Measurements from ENCODE around the gene RPTOR.

The RPTOR gene

DNA sequence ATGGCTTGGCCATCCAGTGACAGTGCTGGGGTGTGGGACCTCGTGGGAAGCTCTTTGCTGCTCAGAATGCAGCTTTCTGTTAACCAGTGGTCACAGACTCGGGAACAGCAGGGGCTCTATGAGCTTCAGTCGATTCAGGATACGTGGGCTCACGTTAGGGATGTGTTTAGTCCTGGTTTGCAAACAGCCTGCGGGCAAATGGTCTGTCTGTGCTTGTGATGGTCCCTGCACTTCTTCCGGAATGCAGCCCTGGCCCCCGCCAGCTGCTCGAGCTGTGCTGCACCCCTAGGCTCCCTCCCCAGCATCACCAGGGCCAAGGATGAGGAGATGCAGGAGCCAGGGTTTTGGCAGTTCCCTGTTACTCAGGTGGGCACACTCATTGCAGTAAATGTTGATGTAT, 274.2 kb downstream of the RPTOR start:
- no peak overlapping the region for H3K4me3 ChIP-seq (ENCODE audit: low read depth, low read length)
- DNase-seq (ENCODE audit: low read depth): no peak
- TF ChIP-seq, protein P1, sequence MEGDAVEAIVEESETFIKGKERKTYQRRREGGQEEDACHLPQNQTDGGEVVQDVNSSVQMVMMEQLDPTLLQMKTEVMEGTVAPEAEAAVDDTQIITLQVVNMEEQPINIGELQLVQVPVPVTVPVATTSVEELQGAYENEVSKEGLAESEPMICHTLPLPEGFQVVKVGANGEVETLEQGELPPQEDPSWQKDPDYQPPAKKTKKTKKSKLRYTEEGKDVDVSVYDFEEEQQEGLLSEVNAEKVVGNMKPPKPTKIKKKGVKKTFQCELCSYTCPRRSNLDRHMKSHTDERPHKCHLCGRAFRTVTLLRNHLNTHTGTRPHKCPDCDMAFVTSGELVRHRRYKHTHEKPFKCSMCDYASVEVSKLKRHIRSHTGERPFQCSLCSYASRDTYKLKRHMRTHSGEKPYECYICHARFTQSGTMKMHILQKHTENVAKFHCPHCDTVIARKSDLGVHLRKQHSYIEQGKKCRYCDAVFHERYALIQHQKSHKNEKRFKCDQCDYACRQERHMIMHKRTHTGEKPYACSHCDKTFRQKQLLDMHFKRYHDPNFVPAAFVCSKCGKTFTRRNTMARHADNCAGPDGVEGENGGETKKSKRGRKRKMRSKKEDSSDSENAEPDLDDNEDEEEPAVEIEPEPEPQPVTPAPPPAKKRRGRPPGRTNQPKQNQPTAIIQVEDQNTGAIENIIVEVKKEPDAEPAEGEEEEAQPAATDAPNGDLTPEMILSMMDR (IDR thresholded peaks at IDR 0.05; ENCODE audit: control insufficient read depth, extremely low read depth, insufficient read depth): no peak

DNA sequence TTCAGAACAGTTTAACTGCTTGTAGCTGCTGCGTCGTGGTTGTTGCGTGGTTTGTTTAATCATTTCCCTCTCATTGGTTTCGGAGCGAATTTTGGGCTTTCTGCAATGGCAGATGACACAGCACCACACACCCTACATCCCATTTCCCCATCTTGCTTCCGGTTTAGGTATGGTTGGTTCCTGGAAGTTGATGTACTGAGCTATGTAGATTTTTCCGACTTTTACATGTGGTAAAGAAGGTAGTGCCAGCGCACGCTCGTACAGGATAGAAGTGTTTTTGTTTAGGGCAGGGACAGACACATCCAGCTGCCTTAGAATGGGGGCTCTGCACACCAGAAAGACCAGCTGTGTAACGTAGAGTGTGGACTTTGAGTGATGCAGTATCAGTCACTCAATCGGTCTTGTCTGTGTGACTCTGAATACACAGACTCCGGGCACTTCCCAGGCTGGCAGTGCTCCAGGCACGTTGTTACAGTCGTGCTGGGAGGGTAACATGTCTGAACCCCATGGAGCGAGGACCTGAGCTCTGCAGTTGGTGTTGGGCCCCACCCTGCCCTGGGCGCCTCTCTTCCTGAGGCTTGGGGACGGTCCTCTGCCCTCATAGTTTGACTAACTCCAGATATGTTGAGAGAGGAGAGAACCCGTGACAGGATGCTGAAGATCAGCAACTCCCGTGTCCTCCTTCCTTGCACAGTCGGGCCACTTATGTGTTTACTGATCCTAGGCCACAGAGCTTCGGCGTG, 275.0 kb downstream of the RPTOR start:
- no peak for DNase-seq (ENCODE audit: low read depth)
- TF ChIP-seq, protein P1 (IDR thresholded peaks at IDR 0.05; ENCODE audit: control insufficient read depth, extremely low read depth, insufficient read depth): no peak
- H3K4me3 ChIP-seq (ENCODE audit: low read depth, low read length): no peak overlapping the region

DNA sequence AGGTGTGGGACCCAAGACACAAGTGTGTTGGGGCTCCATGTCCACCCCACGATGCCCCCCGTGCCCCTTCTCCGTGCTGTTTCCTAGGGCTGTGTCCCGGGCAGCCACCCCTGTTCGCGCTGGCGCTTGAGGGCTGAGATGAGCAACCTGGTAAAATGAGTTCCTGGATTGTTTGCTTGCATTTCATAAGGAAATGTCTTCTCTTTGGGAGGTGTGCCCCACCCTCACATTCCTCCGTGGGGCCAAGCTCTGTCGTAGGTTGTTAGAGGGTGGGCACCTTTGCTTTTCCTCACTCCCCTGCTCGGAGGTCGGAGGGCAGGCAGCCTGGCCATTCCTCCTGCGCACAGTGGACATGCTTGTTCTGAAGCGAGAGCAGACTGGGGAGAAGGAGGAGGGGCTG, 275.7 kb downstream of the RPTOR start:
- no peak overlapping the region for H3K4me3 ChIP-seq (ENCODE audit: low read depth, low read length)
- TF ChIP-seq, protein P1 (IDR thresholded peaks at IDR 0.05; ENCODE audit: control insufficient read depth, extremely low read depth, insufficient read depth): no peak
- no peak for DNase-seq (ENCODE audit: low read depth)

DNA sequence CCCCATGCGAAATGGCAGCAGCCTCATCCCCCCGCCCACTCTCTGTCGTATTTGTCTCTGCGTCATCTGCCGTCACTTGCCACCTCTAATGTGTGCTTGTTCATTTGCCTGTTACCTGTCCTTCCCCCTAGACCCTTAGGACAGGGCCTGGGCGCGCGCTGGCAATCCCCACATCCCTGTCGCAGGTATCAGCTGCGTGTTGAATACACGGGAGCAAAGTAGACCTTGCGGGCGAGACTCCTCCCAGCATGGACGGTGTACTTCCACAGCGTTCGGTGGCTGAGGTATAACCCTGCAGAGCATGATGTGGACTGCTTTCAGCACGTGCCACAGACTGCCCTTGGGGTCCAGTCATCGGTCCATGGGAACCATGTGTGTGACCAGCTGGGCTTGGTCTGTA, 276.9 kb downstream of the RPTOR start:
- H3K4me3 ChIP-seq (ENCODE audit: low read depth, low read length): no peak overlapping the region
- TF ChIP-seq, protein P1 (IDR thresholded peaks at IDR 0.05; ENCODE audit: control insufficient read depth, extremely low read depth, insufficient read depth): no peak
- no peak for DNase-seq (ENCODE audit: low read depth)

DNA sequence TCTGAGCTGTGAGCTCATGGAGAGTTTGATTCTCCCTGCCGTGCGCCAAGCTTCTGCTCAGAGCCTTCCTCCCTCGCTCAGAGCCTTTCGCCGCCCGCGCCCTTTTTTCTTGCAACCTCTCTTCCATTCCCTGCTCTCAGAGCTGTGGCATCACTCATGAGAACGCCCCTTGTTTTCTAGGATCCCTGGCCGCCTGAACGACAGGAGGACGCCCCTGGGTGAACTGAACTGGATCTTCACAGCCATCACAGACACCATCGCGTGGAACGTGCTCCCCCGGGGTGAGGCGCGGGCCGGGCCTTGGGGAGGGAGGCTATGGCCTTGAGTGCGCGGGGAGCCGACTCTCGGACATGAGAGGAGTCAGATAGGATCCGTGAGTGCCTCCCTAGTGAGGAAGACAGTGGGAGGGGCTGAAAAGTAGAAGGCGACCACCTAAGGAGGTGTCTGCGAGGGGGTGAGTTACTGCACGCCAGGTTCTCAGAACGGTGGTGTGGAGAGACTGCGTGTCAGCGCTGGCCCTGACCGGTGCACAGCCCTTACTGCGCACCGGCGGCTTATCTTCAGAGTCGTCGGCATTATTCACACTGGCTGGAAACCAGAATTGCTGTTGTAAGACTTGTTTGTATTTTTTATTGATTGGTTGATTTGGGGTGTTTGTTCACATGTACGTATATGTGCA, 277.5 kb downstream of the RPTOR start:
- no peak for DNase-seq (ENCODE audit: low read depth)
- TF ChIP-seq, protein P1 (IDR thresholded peaks at IDR 0.05; ENCODE audit: control insufficient read depth, extremely low read depth, insufficient read depth): no peak
- H3K4me3 ChIP-seq (ENCODE audit: low read depth, low read length): no peak overlapping the region

DNA sequence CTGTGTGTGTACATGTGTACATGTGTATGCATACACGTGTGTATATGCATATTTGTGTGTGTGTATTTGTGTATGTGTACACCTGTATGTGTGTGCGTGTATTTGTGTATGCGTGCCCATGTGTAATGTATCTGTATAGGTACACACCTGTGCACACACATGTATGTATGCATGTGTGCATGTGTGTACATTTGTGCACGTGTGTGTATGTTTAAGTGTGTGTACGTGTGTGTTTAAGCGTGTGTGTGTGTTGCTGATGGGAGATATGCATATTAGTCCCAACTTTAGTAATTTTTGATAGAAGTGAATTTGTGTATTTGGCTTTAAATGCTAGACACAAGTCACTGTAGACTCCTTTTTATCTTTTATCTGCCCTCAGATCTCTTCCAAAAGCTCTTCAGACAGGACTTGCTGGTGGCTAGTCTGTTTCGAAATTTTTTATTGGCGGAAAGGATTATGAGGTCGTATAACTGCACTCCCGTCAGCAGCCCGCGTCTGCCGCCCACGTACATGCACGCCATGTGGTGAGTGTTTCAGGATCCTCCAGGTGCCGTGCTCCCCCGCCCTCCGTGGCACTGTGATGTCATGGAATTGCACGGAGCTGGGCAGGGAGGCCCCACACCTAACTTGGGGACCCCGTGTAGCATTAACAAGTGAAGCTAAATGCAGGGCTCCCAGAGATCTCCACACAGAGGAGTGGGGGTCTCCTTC, 278.2 kb downstream of the RPTOR start:
- no peak overlapping the region for H3K4me3 ChIP-seq (ENCODE audit: low read depth, low read length)
- DNase-seq (ENCODE audit: low read depth): peak; percentile 45
- TF ChIP-seq, protein P1 (IDR thresholded peaks at IDR 0.05; ENCODE audit: control insufficient read depth, extremely low read depth, insufficient read depth): no peak

Measured in LNCaP clone FGC (cell line).